C4-2B (cell line): Measurements from ENCODE around the gene UPP1.

ENCODE experiments used
- CTCF ChIP-seq: fragments of 450-650 bp; conservative IDR thresholded peaks from 2 replicates; pipeline ENCODE4 v1.5.1; 2017; ENCODE audit warnings: mild to moderate bottlenecking
- ZFX ChIP-seq: fragments of 450-650 bp; IDR thresholded peaks from 2 replicates; pipeline ENCODE4 v1.6.1; 2017

GRCh38 chr7:48140001-48140681 is 51.1 kb downstream of the UPP1 start:
- no peak for TF ChIP-seq CTCF
- TF ChIP-seq ZFX = no peak
